Progenitor cell of endocrine pancreas (in vitro differentiated cells): Measurements from ENCODE around the gene CAMK2D. TPM values are rescaled to one million over a fixed set of nuclear protein-coding genes. Genes with fewer than 3 reads are reported as not detected.
A peak's percentile ranks its signal among the peaks of the same experiment; 100 is the strongest.

Source experiments
- DNase-seq: peaks from one replicate; pipeline ENCODE4 v3.0.0; 2021; ENCODE audit warnings: low spot score; ENCODE audit not compliant: unreplicated experiment
- H3K27ac Mint-ChIP-seq: 2 replicates; pipeline ENCODE4 v1.8.0; 2021; ENCODE audit warnings: mild to moderate bottlenecking, moderate library complexity, mixed read lengths
- H3K27me3 Mint-ChIP-seq: 2 replicates; pipeline ENCODE4 v1.8.0; 2021; ENCODE audit warnings: mixed read lengths
- H3K36me3 Mint-ChIP-seq: 2 replicates; pipeline ENCODE4 v1.8.0; 2022; ENCODE audit warnings: mixed read lengths; ENCODE audit not compliant: insufficient read depth
- H3K4me1 Mint-ChIP-seq: 2 replicates; pipeline ENCODE4 v1.8.0; 2021; ENCODE audit warnings: low read depth, mixed read lengths
- H3K4me3 Mint-ChIP-seq: 2 replicates; pipeline ENCODE4 v1.8.0; 2021; ENCODE audit warnings: low read depth, mild to moderate bottlenecking, moderate library complexity, mixed read lengths
- H3K9me3 Mint-ChIP-seq: 2 replicates; pipeline ENCODE4 v1.8.0; 2021; ENCODE audit warnings: low read depth, mixed read lengths
- total RNA-seq: library from RNA; stranded (reverse); gene quantifications from 2 replicates; pipeline ENCODE4 v1.2.1, GENCODE V29; 2021
- TF ChIP-seq, protein P1 (sequence below): fragments of 200-600 bp; sonication (generic); IDR thresholded peaks from one replicate; pipeline ENCODE4 v1.5.0; 2021; ENCODE audit warnings: antibody characterized with exemption, mild to moderate bottlenecking; ENCODE audit not compliant: unreplicated experiment

CAMK2D gene
- total RNA-seq, 1 donor from 2014 or later = 74.4 TPM

DNA sequence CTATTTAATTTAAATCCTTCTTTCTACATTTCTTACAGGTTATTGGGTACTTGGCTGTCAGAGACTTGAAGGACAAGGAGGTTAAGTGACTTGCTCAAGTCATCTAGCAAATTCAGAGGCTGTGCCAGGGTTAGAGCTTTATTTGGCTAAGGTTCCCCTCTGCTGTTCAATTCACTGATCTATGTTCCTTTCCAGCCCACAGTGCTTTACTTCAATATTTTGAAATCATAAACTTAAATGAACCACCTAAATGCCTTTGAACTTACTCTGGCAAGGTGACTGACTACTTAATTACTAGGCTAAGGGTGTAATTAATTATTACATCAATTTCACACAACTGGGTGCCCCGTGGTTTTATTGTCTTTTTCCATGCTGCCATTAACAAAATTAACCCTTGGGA lies 288.7 kb downstream of the CAMK2D start:
- DNase-seq = no peak
- H3K9me3 Mint-ChIP-seq = peaks cover 10% of the 10 kb centered on the region
- TF ChIP-seq, protein P1, sequence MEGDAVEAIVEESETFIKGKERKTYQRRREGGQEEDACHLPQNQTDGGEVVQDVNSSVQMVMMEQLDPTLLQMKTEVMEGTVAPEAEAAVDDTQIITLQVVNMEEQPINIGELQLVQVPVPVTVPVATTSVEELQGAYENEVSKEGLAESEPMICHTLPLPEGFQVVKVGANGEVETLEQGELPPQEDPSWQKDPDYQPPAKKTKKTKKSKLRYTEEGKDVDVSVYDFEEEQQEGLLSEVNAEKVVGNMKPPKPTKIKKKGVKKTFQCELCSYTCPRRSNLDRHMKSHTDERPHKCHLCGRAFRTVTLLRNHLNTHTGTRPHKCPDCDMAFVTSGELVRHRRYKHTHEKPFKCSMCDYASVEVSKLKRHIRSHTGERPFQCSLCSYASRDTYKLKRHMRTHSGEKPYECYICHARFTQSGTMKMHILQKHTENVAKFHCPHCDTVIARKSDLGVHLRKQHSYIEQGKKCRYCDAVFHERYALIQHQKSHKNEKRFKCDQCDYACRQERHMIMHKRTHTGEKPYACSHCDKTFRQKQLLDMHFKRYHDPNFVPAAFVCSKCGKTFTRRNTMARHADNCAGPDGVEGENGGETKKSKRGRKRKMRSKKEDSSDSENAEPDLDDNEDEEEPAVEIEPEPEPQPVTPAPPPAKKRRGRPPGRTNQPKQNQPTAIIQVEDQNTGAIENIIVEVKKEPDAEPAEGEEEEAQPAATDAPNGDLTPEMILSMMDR = no peak
- H3K36me3 Mint-ChIP-seq = peaks cover 24% of the 10 kb centered on the region
- no peaks in the 10 kb centered on the region for H3K27me3 Mint-ChIP-seq
- no peak overlapping the region for H3K4me3 Mint-ChIP-seq
- H3K27ac Mint-ChIP-seq = no peak overlapping the region
- H3K4me1 Mint-ChIP-seq = peaks cover 1% of the 10 kb centered on the region

DNA sequence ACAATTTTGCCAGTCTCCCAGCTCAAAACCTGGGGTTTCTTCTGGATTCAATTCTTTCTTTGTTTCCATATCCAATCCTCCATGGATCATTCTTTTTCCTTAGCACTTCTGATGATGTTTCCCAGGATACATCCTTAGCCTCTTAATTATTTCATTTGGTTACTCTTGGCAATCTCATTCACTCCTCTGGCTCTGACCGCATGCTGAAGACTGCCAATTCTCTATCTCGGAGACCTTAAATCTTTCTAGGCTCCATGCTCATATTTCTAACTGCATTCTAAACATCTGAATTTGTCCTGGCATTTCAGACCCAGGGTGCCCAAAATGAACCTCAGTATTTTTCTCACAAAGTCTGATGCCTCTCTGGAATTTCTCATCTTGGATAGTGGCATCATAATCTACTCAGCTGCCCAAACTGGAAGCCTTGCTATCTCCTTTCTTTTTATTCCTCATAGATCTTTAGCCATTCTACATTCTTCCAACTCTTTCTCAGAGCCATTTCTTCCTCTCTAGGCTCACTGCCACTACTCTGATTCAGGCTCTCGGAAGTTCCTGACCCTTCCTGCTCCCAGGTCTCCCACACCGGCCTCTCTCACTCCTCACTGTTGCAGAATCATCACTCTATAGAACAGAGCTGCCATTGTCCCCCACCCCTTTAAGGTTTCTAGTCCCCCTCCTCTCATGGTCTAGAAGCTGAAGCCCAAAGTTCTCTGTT lies 290.2 kb downstream of the CAMK2D start:
- Mint-ChIP-seq H3K4me1 (peaks cover 7% of the 10 kb centered on the region), H3K36me3 (peaks cover 16% of the 10 kb centered on the region), H3K27me3 (no peaks in the 10 kb centered on the region), H3K9me3 (peaks cover 2% of the 10 kb centered on the region), H3K4me3 (no peak overlapping the region), H3K27ac (no peak overlapping the region)
- no peak for DNase-seq
- TF ChIP-seq, protein P1 = no peak

DNA sequence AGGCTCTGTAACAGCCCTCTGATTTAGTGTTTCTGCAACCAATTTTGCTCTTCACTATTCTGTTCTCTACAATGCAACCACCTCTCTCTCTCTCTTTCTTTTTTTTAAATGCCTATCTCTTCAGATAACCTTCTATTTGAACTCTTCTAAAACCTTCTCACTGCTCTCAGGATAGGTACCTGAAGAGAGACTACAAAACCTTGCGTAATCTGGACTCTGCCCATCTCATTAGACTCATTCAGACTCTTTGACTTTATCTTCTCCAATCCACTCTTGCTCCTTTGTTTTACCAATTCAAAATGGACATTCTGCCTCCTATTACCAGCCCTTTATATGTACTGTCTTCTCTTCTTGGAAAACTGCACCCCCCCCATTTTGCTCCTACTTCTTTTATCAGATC lies 291.6 kb downstream of the CAMK2D start:
- no peak for DNase-seq
- Mint-ChIP-seq H3K27me3 (no peaks in the 10 kb centered on the region), H3K36me3 (peaks cover 15% of the 10 kb centered on the region), H3K4me1 (peaks cover 7% of the 10 kb centered on the region), H3K27ac (peak overlapping the region; percentile 0), H3K9me3 (no peaks in the 10 kb centered on the region), H3K4me3 (no peak overlapping the region)
- TF ChIP-seq, protein P1 = no peak

DNA sequence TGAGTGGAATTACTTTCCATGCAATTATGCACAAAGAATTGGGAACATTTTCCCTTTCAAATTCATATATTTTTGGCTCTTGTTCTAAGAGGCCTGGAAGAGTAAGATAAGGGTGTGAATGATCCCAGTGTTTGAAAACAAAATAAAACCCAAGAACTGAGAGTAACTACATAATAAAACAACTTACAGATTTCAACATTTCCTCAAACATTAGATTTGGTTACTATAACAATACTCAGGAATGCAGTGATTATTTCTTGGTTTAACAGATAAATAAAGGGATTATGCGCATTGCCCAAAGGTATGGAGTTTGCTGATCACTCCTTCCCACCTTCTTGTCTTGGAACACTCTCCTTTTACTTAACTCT lies 292.5 kb downstream of the CAMK2D start:
- H3K4me1 Mint-ChIP-seq = peaks cover 7% of the 10 kb centered on the region
- peaks cover 22% of the 10 kb centered on the region for H3K36me3 Mint-ChIP-seq
- H3K27me3 Mint-ChIP-seq = no peaks in the 10 kb centered on the region
- no peak overlapping the region for H3K4me3 Mint-ChIP-seq
- H3K27ac Mint-ChIP-seq = no peak overlapping the region
- TF ChIP-seq, protein P1 = no peak
- DNase-seq = no peak
- H3K9me3 Mint-ChIP-seq = no peaks in the 10 kb centered on the region

DNA sequence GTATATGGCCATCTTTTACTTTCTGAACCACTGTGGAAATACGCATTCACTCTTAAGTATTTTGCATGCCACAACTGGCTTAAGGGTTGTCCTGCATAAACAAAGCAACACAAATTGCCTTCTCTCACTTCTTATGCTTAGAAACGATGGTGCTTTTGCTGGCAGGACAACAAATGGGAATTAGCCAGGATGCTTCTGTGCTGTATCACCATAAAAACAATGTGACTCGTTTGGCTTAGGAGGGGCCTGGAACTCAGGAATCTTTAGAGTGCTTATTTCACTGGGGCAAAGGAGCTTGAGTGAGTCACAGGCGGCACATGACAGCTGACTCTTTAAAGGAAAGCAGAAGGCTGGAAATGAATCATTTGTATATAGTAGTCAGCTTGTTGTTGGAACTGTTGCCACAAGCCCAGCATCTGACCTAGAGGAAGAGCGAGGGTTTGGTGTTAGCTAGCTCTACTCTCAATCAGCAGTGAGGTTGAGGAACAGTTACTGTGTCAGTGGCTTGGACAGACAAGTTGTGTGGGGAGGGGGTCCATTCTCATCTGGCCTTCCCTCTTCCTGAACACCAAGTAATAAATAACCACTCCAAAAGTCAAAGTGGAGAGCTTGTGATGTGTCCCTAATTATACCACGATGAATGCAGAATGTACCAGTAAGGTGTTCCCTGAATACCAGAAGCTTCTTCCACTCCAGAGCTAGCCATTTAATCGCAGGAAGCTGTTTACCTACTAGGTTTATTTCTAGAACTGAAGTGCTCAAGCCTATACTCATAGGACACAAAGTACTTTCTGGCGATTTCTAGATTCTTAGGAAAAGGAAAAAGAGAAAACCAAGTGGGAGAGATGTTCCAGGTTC lies 293.1 kb downstream of the CAMK2D start:
- Mint-ChIP-seq H3K27ac (peak overlapping the region; percentile 51), H3K9me3 (no peaks in the 10 kb centered on the region), H3K4me1 (peaks cover 7% of the 10 kb centered on the region), H3K4me3 (no peak overlapping the region), H3K36me3 (peaks cover 22% of the 10 kb centered on the region), H3K27me3 (no peaks in the 10 kb centered on the region)
- TF ChIP-seq, protein P1 = no peak
- no peak for DNase-seq
